ENCODE measurements around the gene OR4D6.

OR4D6 gene

GRCh38 chr11:59456661-59457060 is at the start of gene OR4D6:
OR4D6 (plus strand) TSS chr11:59456961; CDS start chr11:59456961, 0 bp downstream.
- Histone ChIP-seq H3K4me1 (ENCODE audit: insufficient read depth, insufficient read length) (no peaks in the 10 kb centered on the region), H3K9ac (ENCODE audit: insufficient read length, low read depth) (no peak within 1 kb of the TSS), H3K36me3 (ENCODE audit: insufficient read depth, insufficient read length, low read length) (no peaks in the 10 kb centered on the region), H3K9me3 (ENCODE audit: insufficient read depth, low read length) (no peaks in the 10 kb centered on the region), H3K27me3 (ENCODE audit: insufficient read depth, insufficient read length) (no peaks in the 10 kb centered on the region), H3K4me3 (ENCODE audit: insufficient read length, low read depth) (no peak within 1 kb of the TSS)
- no peak for DNase-seq (ENCODE audit: low read depth, low spot score)
- TF ChIP-seq ZNF274 (IDR thresholded peaks at IDR 0.05; ENCODE audit: low read depth, low read length) (no peak), SUZ12 (IDR thresholded peaks at IDR 0.05; ENCODE audit: extremely low read depth, insufficient read depth, insufficient read length) (no peak), YY1 (IDR thresholded peaks at IDR 0.05; ENCODE audit: insufficient read depth, insufficient read length) (no peak)

GRCh38 chr11:59413646-59414045 is 43.1 kb upstream of the OR4D6 start:
- H3K9ac ChIP-seq (ENCODE audit: insufficient read length, low read depth), result no peak overlapping the region
- H3K9me3 ChIP-seq (ENCODE audit: insufficient read depth, low read length), result peaks cover 15% of the 10 kb centered on the region
- H3K4me3 ChIP-seq (ENCODE audit: insufficient read length, low read depth), result no peak overlapping the region
- H3K27me3 ChIP-seq (ENCODE audit: insufficient read depth, insufficient read length), result no peaks in the 10 kb centered on the region
- H3K4me1 ChIP-seq (ENCODE audit: insufficient read depth, insufficient read length), result no peaks in the 10 kb centered on the region
- TF ChIP-seq YY1 (IDR thresholded peaks at IDR 0.05; ENCODE audit: insufficient read depth, insufficient read length) (no peak), SUZ12 (IDR thresholded peaks at IDR 0.05; ENCODE audit: extremely low read depth, insufficient read depth, insufficient read length) (no peak), ZNF274 (IDR thresholded peaks at IDR 0.05; ENCODE audit: low read depth, low read length) (no peak)
- DNase-seq (ENCODE audit: low read depth, low spot score), result no peak
- H3K36me3 ChIP-seq (ENCODE audit: insufficient read depth, insufficient read length, low read length), result no peaks in the 10 kb centered on the region

- Histone ChIP-seq H3K27me3 (ENCODE audit: insufficient read depth, insufficient read length) (no peaks in the 10 kb centered on the region), H3K4me3 (ENCODE audit: insufficient read length, low read depth) (no peak overlapping the region), H3K36me3 (ENCODE audit: insufficient read depth, insufficient read length, low read length) (no peaks in the 10 kb centered on the region), H3K9me3 (ENCODE audit: insufficient read depth, low read length) (peaks cover 6% of the 10 kb centered on the region; the same call in 1 of the 2 replicates), H3K9ac (ENCODE audit: insufficient read length, low read depth) (no peak overlapping the region), H3K4me1 (ENCODE audit: insufficient read depth, insufficient read length) (no peaks in the 10 kb centered on the region)
- no peak for DNase-seq (ENCODE audit: low read depth, low spot score)
- no peak for TF ChIP-seq ZNF274 (IDR thresholded peaks at IDR 0.05; ENCODE audit: low read depth, low read length)
- no peak for TF ChIP-seq SUZ12 (IDR thresholded peaks at IDR 0.05; ENCODE audit: extremely low read depth, insufficient read depth, insufficient read length)
- no peak for TF ChIP-seq YY1 (IDR thresholded peaks at IDR 0.05; ENCODE audit: insufficient read depth, insufficient read length)
Measured at GRCh38 chr11:59415111-59415510, 41.6 kb upstream of the OR4D6 start.

GRCh38 chr11:59416613-59417012 is 40.1 kb upstream of the OR4D6 start:
- no peaks in the 10 kb centered on the region for H3K27me3 ChIP-seq (ENCODE audit: insufficient read depth, insufficient read length)
- H3K4me1 ChIP-seq (ENCODE audit: insufficient read depth, insufficient read length), result no peaks in the 10 kb centered on the region
- no peak overlapping the region for H3K9ac ChIP-seq (ENCODE audit: insufficient read length, low read depth)
- H3K4me3 ChIP-seq (ENCODE audit: insufficient read length, low read depth), result no peak overlapping the region
- no peak for TF ChIP-seq YY1 (IDR thresholded peaks at IDR 0.05; ENCODE audit: insufficient read depth, insufficient read length)
- no peak for TF ChIP-seq SUZ12 (IDR thresholded peaks at IDR 0.05; ENCODE audit: extremely low read depth, insufficient read depth, insufficient read length)
- no peak for TF ChIP-seq ZNF274 (IDR thresholded peaks at IDR 0.05; ENCODE audit: low read depth, low read length)
- DNase-seq (ENCODE audit: low read depth, low spot score), result no peak
- no peaks in the 10 kb centered on the region for H3K36me3 ChIP-seq (ENCODE audit: insufficient read depth, insufficient read length, low read length)
- no peaks in the 10 kb centered on the region for H3K9me3 ChIP-seq (ENCODE audit: insufficient read depth, low read length)

GRCh38 chr11:59417023-59417422 is 39.7 kb upstream of the OR4D6 start:
- no peak for DNase-seq (ENCODE audit: low read depth, low spot score)
- Histone ChIP-seq H3K27me3 (ENCODE audit: insufficient read depth, insufficient read length) (no peaks in the 10 kb centered on the region), H3K4me1 (ENCODE audit: insufficient read depth, insufficient read length) (no peaks in the 10 kb centered on the region), H3K4me3 (ENCODE audit: insufficient read length, low read depth) (no peak overlapping the region), H3K36me3 (ENCODE audit: insufficient read depth, insufficient read length, low read length) (no peaks in the 10 kb centered on the region), H3K9ac (ENCODE audit: insufficient read length, low read depth) (no peak overlapping the region), H3K9me3 (ENCODE audit: insufficient read depth, low read length) (no peaks in the 10 kb centered on the region)
- TF ChIP-seq ZNF274 (IDR thresholded peaks at IDR 0.05; ENCODE audit: low read depth, low read length) (no peak), YY1 (IDR thresholded peaks at IDR 0.05; ENCODE audit: insufficient read depth, insufficient read length) (no peak), SUZ12 (IDR thresholded peaks at IDR 0.05; ENCODE audit: extremely low read depth, insufficient read depth, insufficient read length) (no peak)

GRCh38 chr11:59418156-59418555 is 38.6 kb upstream of the OR4D6 start:
- Histone ChIP-seq H3K4me3 (ENCODE audit: insufficient read length, low read depth) (no peak overlapping the region), H3K9me3 (ENCODE audit: insufficient read depth, low read length) (no peaks in the 10 kb centered on the region), H3K4me1 (ENCODE audit: insufficient read depth, insufficient read length) (no peaks in the 10 kb centered on the region), H3K27me3 (ENCODE audit: insufficient read depth, insufficient read length) (no peaks in the 10 kb centered on the region), H3K9ac (ENCODE audit: insufficient read length, low read depth) (no peak overlapping the region), H3K36me3 (ENCODE audit: insufficient read depth, insufficient read length, low read length) (no peaks in the 10 kb centered on the region)
- DNase-seq (ENCODE audit: low read depth, low spot score), result no peak
- TF ChIP-seq SUZ12 (IDR thresholded peaks at IDR 0.05; ENCODE audit: extremely low read depth, insufficient read depth, insufficient read length), result no peak
- no peak for TF ChIP-seq ZNF274 (IDR thresholded peaks at IDR 0.05; ENCODE audit: low read depth, low read length)
- no peak for TF ChIP-seq YY1 (IDR thresholded peaks at IDR 0.05; ENCODE audit: insufficient read depth, insufficient read length)

GRCh38 chr11:59423835-59424234 is 32.9 kb upstream of the OR4D6 start:
- Histone ChIP-seq H3K9me3 (ENCODE audit: insufficient read depth, low read length) (no peaks in the 10 kb centered on the region), H3K27me3 (ENCODE audit: insufficient read depth, insufficient read length) (no peaks in the 10 kb centered on the region), H3K4me1 (ENCODE audit: insufficient read depth, insufficient read length) (no peaks in the 10 kb centered on the region), H3K9ac (ENCODE audit: insufficient read length, low read depth) (no peak overlapping the region), H3K4me3 (ENCODE audit: insufficient read length, low read depth) (no peak overlapping the region), H3K36me3 (ENCODE audit: insufficient read depth, insufficient read length, low read length) (no peaks in the 10 kb centered on the region)
- no peak for DNase-seq (ENCODE audit: low read depth, low spot score)
- TF ChIP-seq SUZ12 (IDR thresholded peaks at IDR 0.05; ENCODE audit: extremely low read depth, insufficient read depth, insufficient read length) (no peak), YY1 (IDR thresholded peaks at IDR 0.05; ENCODE audit: insufficient read depth, insufficient read length) (no peak), ZNF274 (IDR thresholded peaks at IDR 0.05; ENCODE audit: low read depth, low read length) (no peak)
